Occipital lobe (tissue), 2 donors: ENCODE measurements around the gene SYK. TPM values are rescaled to one million over a fixed set of nuclear protein-coding genes. Genes with fewer than 3 reads are reported as not detected.

Experiments used
- DNase-seq: peaks from one replicate; lab custom pipeline; 2025; lab: John Stamatoyannopoulos, UW
- total RNA-seq: library from RNA; depleted of rRNA; stranded (reverse); fragments of >200 nt; gene quantifications from one replicate; pipeline ENCODE4 v1.2.3, GENCODE V29; 2014

Gene SYK
- total RNA-seq, 1 donor from 2014 or later: 1.9 TPM

DNA sequence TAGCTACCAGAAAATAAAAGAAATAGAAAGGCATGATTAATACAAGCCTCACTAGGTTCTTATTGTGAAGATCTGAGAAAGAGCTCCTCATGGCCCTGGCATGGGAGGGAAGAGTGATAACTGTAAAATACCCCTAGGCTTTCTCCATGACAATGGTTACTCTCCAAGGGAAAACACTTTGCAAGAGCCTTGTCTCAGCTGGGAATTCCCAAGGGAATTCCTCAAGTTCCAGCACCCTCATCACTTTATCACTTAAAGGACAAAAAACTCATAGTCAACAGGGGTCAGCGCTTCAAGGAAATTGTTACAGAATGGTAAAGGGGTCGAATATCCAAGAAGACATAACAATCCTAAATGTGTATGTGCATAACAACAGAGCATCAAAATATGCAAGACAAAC is 21.2 kb downstream of the SYK start:
- no peak for DNase-seq

DNA sequence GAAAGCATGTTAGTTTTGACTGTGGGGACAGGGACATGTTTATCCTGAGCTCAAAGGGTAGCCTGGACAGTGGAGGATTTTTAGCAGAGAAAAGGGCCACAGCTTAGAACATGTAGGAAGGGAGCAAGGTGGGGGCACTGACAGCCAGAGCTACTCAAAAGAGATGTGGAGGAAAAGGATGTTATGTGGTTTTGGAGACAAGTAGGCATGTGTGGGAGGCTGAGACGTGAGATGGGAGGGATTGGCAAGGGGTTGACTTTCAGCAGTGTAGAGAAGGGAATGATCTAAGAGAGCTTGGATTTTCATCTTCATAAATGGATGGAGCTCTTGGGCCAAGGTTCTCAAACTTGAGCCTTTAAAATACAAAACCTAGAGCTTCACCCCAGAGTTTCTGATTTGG is 24.0 kb downstream of the SYK start:
- DNase-seq: no peak

GRCh38 chr9:90826326-90827020 is 24.9 kb downstream of the SYK start:
- DNase-seq: no peak

DNA sequence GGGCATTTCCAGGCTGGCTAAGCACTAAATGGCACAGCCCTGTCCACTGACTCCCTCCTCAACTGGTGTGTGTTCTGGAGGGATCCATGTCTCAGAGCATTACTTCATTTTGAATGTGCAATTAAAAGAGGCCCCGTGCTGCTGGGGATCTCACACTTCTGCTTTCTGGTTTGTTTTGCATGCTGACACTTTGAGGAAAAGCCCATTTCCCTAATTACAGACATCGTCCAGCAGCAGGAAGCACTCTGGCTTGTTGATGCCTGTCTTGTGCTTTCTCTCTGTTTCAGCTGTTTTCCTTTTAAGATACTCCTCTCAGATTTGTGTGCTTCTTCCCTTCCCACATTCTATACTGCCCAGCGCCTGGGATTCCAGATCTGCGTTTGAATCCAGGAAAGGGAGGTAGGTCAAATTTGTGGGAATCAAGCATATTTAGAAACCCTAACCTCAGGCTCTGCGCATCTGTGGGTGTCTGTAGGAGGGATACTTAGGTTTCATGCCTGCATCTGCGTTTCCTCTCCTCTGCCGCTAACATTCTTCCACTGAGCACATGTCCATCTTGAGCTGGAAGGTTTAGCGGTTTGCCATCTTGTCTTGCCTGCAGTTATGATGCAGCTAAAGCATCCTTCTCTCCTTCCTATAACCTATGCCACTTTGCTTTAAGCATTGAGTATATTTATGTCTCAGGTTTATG is 25.7 kb downstream of the SYK start:
- no peak for DNase-seq

DNA sequence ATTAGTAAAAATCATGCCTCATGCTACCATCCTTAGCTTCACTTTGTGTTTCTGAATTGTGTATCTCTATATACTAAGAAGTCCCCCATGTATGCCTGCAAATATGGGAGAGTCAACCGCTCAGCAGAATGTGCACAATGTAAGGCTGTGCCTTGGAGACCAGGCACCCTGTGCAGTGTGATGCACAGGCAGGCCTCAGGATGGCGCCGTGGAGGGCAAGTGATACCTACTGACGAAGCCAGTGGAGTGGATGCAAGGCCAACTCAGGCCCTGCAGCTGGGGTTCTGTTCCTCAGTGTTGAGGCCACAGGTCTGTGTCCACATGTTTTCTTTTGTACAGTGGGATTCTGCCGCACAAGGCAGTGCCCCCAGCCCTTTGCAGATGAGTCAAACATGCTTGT is 28.4 kb downstream of the SYK start:
- DNase-seq: no peak

- DNase-seq: no peak
Measured at GRCh38 chr9:90830977-90831376, 29.4 kb downstream of the SYK start.

GRCh38 chr9:90832261-90832660 is 30.6 kb downstream of the SYK start:
- DNase-seq: no peak

DNA sequence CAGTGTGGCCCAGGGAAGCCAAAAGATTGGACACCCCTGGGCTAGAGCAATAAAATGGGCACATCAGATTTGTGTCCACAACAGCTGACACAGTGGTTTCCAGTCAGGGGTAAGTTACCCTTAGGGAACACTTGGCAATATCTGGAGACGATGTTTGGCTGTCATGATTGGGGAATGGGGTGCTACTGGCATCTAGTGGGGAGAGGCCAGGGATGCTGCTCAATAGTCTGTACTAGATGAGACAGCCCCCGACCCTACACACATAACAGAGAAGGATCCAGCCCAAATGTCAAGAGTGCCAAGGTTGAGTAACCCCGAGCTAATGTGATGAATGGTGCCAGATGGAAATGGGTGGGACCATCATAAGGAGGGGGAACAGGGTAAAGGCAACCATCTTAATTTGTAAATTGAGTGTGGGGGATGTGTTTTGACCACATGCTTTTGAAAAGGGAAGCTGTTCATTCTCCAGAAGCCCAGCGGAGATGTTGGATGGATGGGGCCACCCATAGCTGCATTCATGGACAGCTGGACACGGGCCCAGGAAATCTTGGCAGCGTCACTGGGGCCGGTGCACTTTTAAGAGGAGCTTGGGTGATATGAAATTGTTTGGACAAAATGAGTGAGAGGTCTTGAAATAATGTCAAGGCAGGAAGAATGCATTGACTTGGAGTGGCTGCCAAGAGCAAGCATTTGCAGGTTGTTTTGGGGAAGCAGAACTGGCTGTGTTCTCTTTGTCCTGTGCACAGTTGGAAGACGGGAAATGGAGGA is 33.4 kb downstream of the SYK start:
- no peak for DNase-seq

- no peak for DNase-seq
Measured at GRCh38 chr9:90836411-90837080, 34.9 kb downstream of the SYK start.

DNA sequence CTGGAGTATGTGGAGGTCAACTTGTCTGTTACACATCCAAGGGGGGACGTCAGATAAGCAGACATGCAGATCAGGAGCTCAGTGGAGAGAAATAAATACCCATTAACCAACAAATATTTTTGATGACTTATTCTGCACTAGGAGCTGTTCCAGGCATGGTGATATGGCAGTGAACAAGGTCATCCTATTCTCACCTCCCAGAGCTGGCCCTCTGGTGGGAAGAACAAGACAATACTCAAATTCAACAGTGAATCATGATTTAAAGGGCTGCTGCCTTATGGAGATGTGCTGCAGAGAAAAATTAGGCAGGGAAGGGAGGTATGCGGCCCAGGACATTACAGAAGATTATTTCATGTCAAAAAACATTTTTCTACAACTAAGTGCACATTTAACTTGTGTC is 36.5 kb downstream of the SYK start:
- DNase-seq: no peak

- DNase-seq: no peak
Measured at GRCh38 chr9:90838581-90839154, 37.0 kb downstream of the SYK start.

- DNase-seq: no peak
Measured at GRCh38 chr9:90839183-90839728, 37.6 kb downstream of the SYK start.

DNA sequence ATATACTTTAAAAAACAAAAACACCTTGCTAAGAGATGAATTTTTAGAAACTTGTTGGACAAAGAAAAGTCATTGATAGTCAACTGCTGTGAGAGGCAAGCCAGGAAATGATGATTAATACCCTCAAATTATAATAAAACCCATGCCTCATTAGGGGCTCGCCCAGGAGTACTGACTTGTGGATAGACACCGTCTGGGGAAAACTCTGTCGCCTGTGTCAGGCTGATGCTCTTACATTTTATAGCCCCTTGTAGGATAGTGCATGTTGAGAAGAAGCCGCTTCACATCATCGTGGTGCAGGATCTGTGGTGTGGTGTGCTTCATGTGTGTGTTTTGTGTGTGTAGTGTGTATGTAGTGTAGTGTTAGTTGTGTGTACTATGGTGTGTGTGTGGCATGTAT is 39.1 kb downstream of the SYK start:
- no peak for DNase-seq

GRCh38 chr9:90841213-90841612 is 39.6 kb downstream of the SYK start:
- DNase-seq: no peak

GRCh38 chr9:90841615-90842014 is 40.0 kb downstream of the SYK start:
- DNase-seq: no peak

DNA sequence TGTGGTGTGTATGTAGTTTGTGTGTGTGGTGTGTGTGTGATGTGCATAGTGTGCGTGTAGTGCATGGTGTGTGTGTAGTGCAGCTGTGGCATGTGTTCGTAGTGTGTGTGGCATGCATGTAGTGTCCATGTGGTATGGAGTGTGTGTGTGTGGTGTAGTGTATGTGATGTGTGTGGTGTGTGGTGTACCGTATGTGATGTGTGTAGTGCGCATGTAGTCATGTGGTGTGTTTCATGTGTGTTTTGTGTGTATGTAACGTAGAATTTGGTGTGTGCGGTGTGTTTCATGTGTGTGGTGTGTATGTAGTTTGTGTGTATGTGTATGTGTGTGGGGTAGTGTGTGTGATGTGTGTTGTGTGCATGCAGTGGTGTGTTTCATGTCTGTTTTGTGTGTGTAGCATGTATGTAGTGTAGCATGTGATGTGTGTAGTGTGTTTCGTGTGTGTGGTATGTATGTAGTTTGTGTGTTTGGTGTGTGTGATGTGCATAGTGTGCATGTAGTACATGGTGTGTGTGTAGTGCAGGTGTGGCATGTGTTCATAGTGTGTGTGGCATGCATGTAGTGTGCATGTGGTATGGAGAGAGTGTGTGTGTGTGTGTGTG is 40.7 kb downstream of the SYK start:
- DNase-seq: no peak

DNA sequence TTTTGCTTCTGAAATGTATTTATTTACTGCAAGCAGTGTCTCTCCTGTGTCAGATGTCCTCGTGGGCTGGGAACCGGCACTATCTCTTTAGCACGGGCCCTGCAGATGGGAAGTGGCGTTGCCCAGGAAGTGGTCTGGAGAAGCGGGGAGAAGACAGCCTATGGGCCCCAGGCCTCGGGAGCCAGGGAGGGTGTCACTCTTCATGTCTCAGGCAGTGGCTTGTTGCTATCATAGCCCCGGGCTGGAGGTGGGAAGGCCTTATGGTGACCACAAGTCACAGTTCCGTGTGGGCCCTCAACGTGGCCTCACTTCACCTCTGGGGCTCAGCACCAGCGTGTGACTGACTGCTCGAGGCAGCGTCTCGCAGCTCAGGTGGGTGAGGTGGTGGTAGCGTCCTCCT is 41.4 kb downstream of the SYK start:
- no peak for DNase-seq

DNA sequence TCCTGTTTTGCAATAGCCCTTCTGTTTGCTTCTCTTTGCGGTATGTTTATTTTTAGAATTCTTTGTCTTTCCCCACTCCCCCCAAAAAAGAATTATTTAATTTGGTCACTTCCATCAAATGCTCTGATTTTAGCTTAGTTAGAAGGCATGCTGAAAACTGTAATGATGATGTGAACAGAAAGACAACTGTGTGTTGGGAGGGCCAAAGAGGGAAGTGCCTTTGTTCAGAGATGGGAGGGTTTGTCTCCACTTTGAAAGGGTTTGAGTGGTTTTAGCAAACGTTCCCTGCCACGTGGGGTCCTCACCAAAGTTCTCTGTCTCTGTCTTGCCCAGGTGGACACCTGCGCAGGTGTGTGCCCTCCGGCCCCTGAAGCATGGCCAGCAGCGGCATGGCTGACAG is 41.9 kb downstream of the SYK start:
- DNase-seq: no peak

- no peak for DNase-seq
Measured at GRCh38 chr9:90844326-90844725, 42.7 kb downstream of the SYK start.

DNA sequence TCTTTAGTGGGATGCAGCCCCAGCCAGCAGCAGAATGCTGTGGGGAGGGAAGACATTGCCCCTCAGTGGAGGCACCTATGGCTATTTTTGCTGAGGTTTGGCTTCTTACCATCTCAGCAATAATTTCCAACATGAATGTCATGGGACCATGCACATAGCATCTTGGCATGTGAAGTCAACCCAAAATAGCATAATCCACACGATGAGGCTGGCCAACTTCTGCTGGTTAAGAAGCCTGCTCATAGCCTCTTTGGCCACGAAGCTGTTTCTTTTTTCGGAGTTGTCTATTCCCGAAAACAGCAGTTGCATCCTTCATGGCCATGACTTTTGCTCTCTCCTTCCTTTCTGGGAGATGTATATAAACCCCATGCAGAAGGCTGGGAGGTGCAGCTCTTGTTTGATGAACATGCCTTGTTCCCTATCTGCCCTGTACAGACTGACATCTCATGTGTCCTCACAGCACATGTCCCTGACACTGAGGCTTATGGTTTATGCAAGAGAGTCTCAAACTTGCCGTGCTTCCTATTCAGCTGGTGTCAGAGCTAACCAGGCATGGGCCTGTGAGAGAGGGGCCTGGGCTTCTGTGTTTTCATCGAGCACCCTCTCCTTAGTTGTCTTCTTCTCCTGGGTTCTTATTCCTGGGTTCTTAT is 45.3 kb downstream of the SYK start:
- DNase-seq: no peak

- DNase-seq: no peak
Measured at GRCh38 chr9:90847971-90848370, 46.4 kb downstream of the SYK start.
